Stimulated activated CD8-positive, alpha-beta memory T cell treated with anti-CD3 and anti-CD28 coated beads, Interleukin-7, amount 100 ng/mL, for 48 hours (primary cell): Measurements from ENCODE around the gene GLI1.
"Not testable (repeated sequence)": the region's sequence is repeated elsewhere in the genome, so short reads cannot be mapped to it uniquely, and the experiment has no call there.

Experiments used
- DNase-seq, 2 donors: peaks; one replicate each; pipeline ENCODE4 v3.0.0-alpha.2; 2020; ENCODE audit warnings: low read depth in 1 of 2; ENCODE audit errors: extremely low read depth in 1 of 2

GLI1 gene

GRCh38 chr12:57441393-57441792, 18.2 kb upstream of the GLI1 start:
- DNase-seq = not testable (repeated sequence)

GRCh38 chr12:57441846-57442427, 17.6 kb upstream of the GLI1 start:
- no peak for DNase-seq

- DNase-seq = not testable (repeated sequence)
These were observed 15.2 kb upstream of the GLI1 start for GRCh38 chr12:57444337-57444736.

GRCh38 chr12:57444744-57445143, 14.8 kb upstream of the GLI1 start:
- DNase-seq = no peak

- DNase-seq = no peak
These were observed 13.2 kb upstream of the GLI1 start for GRCh38 chr12:57446292-57446960.

- DNase-seq = no peak
These were observed 10.9 kb upstream of the GLI1 start for GRCh38 chr12:57448669-57449068.

GRCh38 chr12:57449375-57449774, 10.2 kb upstream of the GLI1 start:
- DNase-seq = no peak

- no peak for DNase-seq
These were observed 9.5 kb upstream of the GLI1 start for GRCh38 chr12:57450057-57450456.

- no peak for DNase-seq
These were observed 8.3 kb upstream of the GLI1 start for GRCh38 chr12:57451233-57451778.

- DNase-seq = peak in 1 of 2 donors; percentile 57
These were observed 7.2 kb upstream of the GLI1 start for GRCh38 chr12:57452181-57452936.

- DNase-seq = no peak
These were observed 6.6 kb upstream of the GLI1 start for GRCh38 chr12:57452937-57453509.

- no peak for DNase-seq
These were observed 5.4 kb upstream of the GLI1 start for GRCh38 chr12:57454213-57454565.

GRCh38 chr12:57454566-57455373, 4.8 kb upstream of the GLI1 start, which contains the start of gene INHBE:
Gene INHBE, plus strand, starts transcription at chr12:57455307. Its CDS starts 230 bp downstream, at chr12:57455537.
- DNase-seq = no peak

GRCh38 chr12:57455374-57456144, 4.0 kb upstream of the GLI1 start:
- DNase-seq = no peak

- no peak for DNase-seq
These were observed 3.4 kb upstream of the GLI1 start for GRCh38 chr12:57456145-57456700.

- DNase-seq = no peak
These were observed 2.7 kb upstream of the GLI1 start for GRCh38 chr12:57456737-57457490.

- no peak for DNase-seq
These were observed 925 bp upstream of the GLI1 start for GRCh38 chr12:57458665-57459054.

- peak; percentile 86 to 96 for DNase-seq
These were observed 383 bp upstream of the GLI1 start for GRCh38 chr12:57459055-57459749.
